SK-N-SH (cell line): ENCODE measurements around the gene HAAO. TPM values are rescaled to one million over a fixed set of nuclear protein-coding genes. Genes with fewer than 3 reads are reported as not detected.

Source experiments
- CTCF ChIA-PET: fragments of 300-600, 350-600 bp; formaldehyde crosslinking; extraction: SDS; loops from one replicate; lab custom pipeline; 2021; lab: Yijun Ruan, JAX
- POLR2A ChIA-PET: fragments of 350-600 bp; sonication (Branson Sonifier 250); formaldehyde crosslinking; extraction: SDS; loops from one replicate; lab custom pipeline; 2020; ENCODE audit warnings: antibody characterized with exemption, inconsistent platforms; lab: Yijun Ruan, JAX
- DNase-seq: peaks from one replicate; pipeline ENCODE4 v3.0.0; 2012
- H2AFZ ChIP-seq: fragments of 200-600 bp; sonication (generic); 2 replicates; pipeline ENCODE4 v1.8.1; 2016; ENCODE audit warnings: antibody characterized with exemption, mild to moderate bottlenecking, low read depth
- H3F3A ChIP-seq: fragments of 200-600 bp; sonication (generic); replicated peaks from 2 replicates; pipeline ENCODE3; 2016; ENCODE audit warnings: antibody characterized with exemption, mild to moderate bottlenecking; ENCODE audit not compliant: insufficient read depth
- H3K27ac ChIP-seq, 2 experiments: fragments of 200-500 bp in 1 of 2; fragments of 200-600 bp in 1 of 2; sonication (Bioruptor generic) in 1 of 2; sonication (generic), shearing (Covaris generic) in 1 of 2; 2 replicates each; pipeline versions ENCODE4 v1.5.1 to v1.6.1; 2014 to 2016; ENCODE audit warnings: low read depth in 2 of 2, inconsistent platforms in 1 of 2, low read length in 1 of 2, mild to moderate bottlenecking in 1 of 2, mixed read lengths in 1 of 2
- H3K27me3 ChIP-seq: fragments of 200-600 bp; sonication (generic), shearing (Covaris generic); 2 replicates; pipeline ENCODE4 v1.6.1; 2016; ENCODE audit warnings: mixed run types; ENCODE audit not compliant: insufficient read depth
- H3K36me3 ChIP-seq, 2 experiments: fragments of 200-500 bp in 1 of 2; fragments of 200-600 bp in 1 of 2; sonication (Bioruptor generic) in 1 of 2; sonication (generic) in 1 of 2; replicated peaks in 1 of 2; 2 replicates each; pipeline versions ENCODE3 to v1.5.1; 2014 to 2016; ENCODE audit warnings: low read length in 1 of 2, mild to moderate bottlenecking in 1 of 2; ENCODE audit not compliant: insufficient read depth in 2 of 2, control insufficient read depth in 1 of 2
- H3K4me1 ChIP-seq, 2 experiments: fragments of 200-500 bp in 1 of 2; fragments of 200-600 bp in 1 of 2; sonication (Bioruptor generic) in 1 of 2; sonication (generic), shearing (Covaris generic) in 1 of 2; 2 replicates each; pipeline versions ENCODE4 v1.5.1 to v1.6.1; 2014 to 2016; ENCODE audit warnings: low read depth in 1 of 2, low read length in 1 of 2, mixed run types in 1 of 2; ENCODE audit not compliant: insufficient read depth in 2 of 2, control insufficient read depth in 1 of 2
- H3K4me2 ChIP-seq: fragments of 200-600 bp; sonication (generic), shearing (Covaris generic); 2 replicates; pipeline ENCODE4 v1.6.1; 2017; ENCODE audit warnings: mixed run types
- H3K4me3 ChIP-seq, 2 experiments: fragments of 200-500 bp in 1 of 2; fragments of 200-600 bp in 1 of 2; sonication (Bioruptor generic) in 1 of 2; sonication (generic), shearing (Covaris generic) in 1 of 2; 2 replicates each; pipeline versions ENCODE4 v1.5.1 to v1.8.1; 2014 to 2016; ENCODE audit warnings: low read depth in 2 of 2, inconsistent platforms in 1 of 2, low read length in 1 of 2, mild to moderate bottlenecking in 1 of 2, mixed read lengths in 1 of 2, moderate library complexity in 1 of 2
- H3K79me2 ChIP-seq: fragments of 200-600 bp; sonication (generic); 2 replicates; pipeline ENCODE4 v1.8.1; 2017; ENCODE audit warnings: mild to moderate bottlenecking; ENCODE audit not compliant: insufficient read depth
- H3K9ac ChIP-seq: fragments of 200-600 bp; sonication (generic); 2 replicates; pipeline ENCODE4 v1.6.1; 2017; ENCODE audit warnings: mixed run types
- H3K9me2 ChIP-seq: fragments of 200-600 bp; sonication (generic); 2 replicates; pipeline ENCODE4 v1.6.1; 2017; ENCODE audit warnings: mixed run types
- H3K9me3 ChIP-seq: fragments of 200-600 bp; sonication (generic); 2 replicates; pipeline ENCODE4 v1.6.1; 2017; ENCODE audit warnings: mixed run types, mild to moderate bottlenecking, moderate library complexity
- H4K20me1 ChIP-seq: fragments of 200-600 bp; sonication (generic); 2 replicates; pipeline ENCODE4 v1.6.1; 2017; ENCODE audit warnings: mild to moderate bottlenecking, mixed run types; ENCODE audit not compliant: insufficient read depth
- CHD2 ChIP-seq: fragments of 150-350 bp; IDR thresholded peaks from 2 replicates; pipeline ENCODE4 v1.6.1; 2018; ENCODE audit warnings: low read length; ENCODE audit not compliant: partially characterized antibody
- CTCF ChIP-seq: fragments of 200-600 bp; sonication (generic); IDR thresholded peaks from 2 replicates; pipeline ENCODE4 v1.6.1; 2017; ENCODE audit warnings: antibody characterized with exemption, mild to moderate bottlenecking, moderate library complexity
- ELF1 ChIP-seq: IDR thresholded peaks from 2 replicates; pipeline ENCODE4 v1.4.0; 2012
- FOXJ3 ChIP-seq: sonication (generic); formaldehyde crosslinking; IDR thresholded peaks from 2 replicates; pipeline ENCODE4 v1.5.1; 2020; ENCODE audit warnings: mild to moderate bottlenecking, missing genetic modification reagents
- JUND ChIP-seq: IDR thresholded peaks from 2 replicates; pipeline ENCODE4 v1.4.0; 2012
- MAX ChIP-seq: IDR thresholded peaks from 2 replicates; pipeline ENCODE4 v1.4.0; 2012; ENCODE audit warnings: low read depth
- NFIC ChIP-seq: IDR thresholded peaks from 2 replicates; pipeline ENCODE4 v1.4.0; 2012; ENCODE audit warnings: borderline replicate concordance
- NRF1 ChIP-seq: IDR thresholded peaks from 2 replicates; pipeline ENCODE4 v1.6.1; 2012; ENCODE audit warnings: low read depth, mild to moderate bottlenecking, low read length
- POLR2AphosphoS5 ChIP-seq: IDR thresholded peaks from 2 replicates; pipeline ENCODE4 v1.6.1; 2012; ENCODE audit warnings: low read depth, low read length
- RCOR1 ChIP-seq: fragments of 150-350 bp; IDR thresholded peaks from 2 replicates; pipeline ENCODE4 v1.6.1; 2017; ENCODE audit warnings: antibody characterized with exemption, low read length
- RXRA ChIP-seq: IDR thresholded peaks from 2 replicates; pipeline ENCODE4 v1.4.0; 2012; ENCODE audit warnings: low read depth, mild to moderate bottlenecking, borderline replicate concordance
- SMC3 ChIP-seq: IDR thresholded peaks from 2 replicates; pipeline ENCODE4 v1.6.1; 2012; ENCODE audit warnings: low read depth, low read length, improper control_type of control experiment
- TAF1 ChIP-seq: IDR thresholded peaks from 2 replicates; pipeline ENCODE4 v1.6.1; 2012; ENCODE audit warnings: low read depth, mild to moderate bottlenecking, low read length, moderate library complexity, borderline replicate concordance
- TCF12 ChIP-seq: IDR thresholded peaks from 2 replicates; pipeline ENCODE4 v1.4.0; 2012
- TEAD4 ChIP-seq: IDR thresholded peaks from 2 replicates; pipeline ENCODE4 v1.4.0; 2012; ENCODE audit warnings: mild to moderate bottlenecking, borderline replicate concordance; ENCODE audit not compliant: insufficient read depth
- USF1 ChIP-seq: IDR thresholded peaks from 2 replicates; pipeline ENCODE4 v1.4.0; 2012; ENCODE audit warnings: low read depth, borderline replicate concordance
- YY1 ChIP-seq: IDR thresholded peaks from 2 replicates; pipeline ENCODE4 v1.4.0; 2012; ENCODE audit warnings: low read depth, mild to moderate bottlenecking
- ZBTB33 ChIP-seq: IDR thresholded peaks from 2 replicates; pipeline ENCODE4 v1.4.0; 2012; ENCODE audit warnings: low read depth, borderline replicate concordance
- WGBS: methylation state at CpG from one replicate; pipeline ENCODE4 v1.1.6; 2017; ENCODE audit warnings: low lambda C conversion rate; 5-methylcytosine and 5-hydroxymethylcytosine counted together
- polyA plus RNA-seq, 3 experiments: library from polyadenylated mRNA; depleted of rRNA; stranded (reverse); fragments of >200 nt; gene quantifications; 2 replicates each; pipeline ENCODE4 v1.2.3, GENCODE V29; 2012

The HAAO gene
- polyA plus RNA-seq, 1 of the 3 experiments (the other 2 are of a cell fraction) = not detected

GRCh38 chr2:42767080-42767898 is 25.1 kb downstream of the HAAO start:
- CTCF ChIA-PET = interaction anchor here (1.2 kb wide), 1 partner anchor 12 kb away, joined by 4 read pairs; no protein-coding TSS in a partner anchor

GRCh38 chr2:42765686-42766085 is 26.7 kb downstream of the HAAO start:
- H3K36me3 ChIP-seq = no peaks in the 10 kb centered on the region
- no peak overlapping the region for H3K4me3 ChIP-seq
- H3K27me3 ChIP-seq = no peaks in the 10 kb centered on the region
- no peaks in the 10 kb centered on the region for H3F3A ChIP-seq
- H3K4me2 ChIP-seq = no peak overlapping the region
- no peaks in the 10 kb centered on the region for H4K20me1 ChIP-seq
- H3K9me2 ChIP-seq = no peaks in the 10 kb centered on the region
- H3K9me3 ChIP-seq = no peaks in the 10 kb centered on the region
- ChIA-PET CTCF (interaction anchor here (1.0 kb wide), 2 partner anchors 25 to 270 kb away, joined by 3 read pairs; no protein-coding TSS in a partner anchor), POLR2A (no interaction called here)
- peaks cover 0 to 7% of the 10 kb centered on the region in 2 experiments; a peak in 1 of 4 replicates for H3K4me1 ChIP-seq
- no peak overlapping the region for H3K27ac ChIP-seq
- H2AFZ ChIP-seq = no peak overlapping the region
- no peak overlapping the region for H3K9ac ChIP-seq
- DNase-seq = no peak
- 95% methylated on average over 9 of the region's 9 CpGs for WGBS
- H3K79me2 ChIP-seq = no peaks in the 10 kb centered on the region
- TF ChIP-seq POLR2AphosphoS5 (no peak), YY1 (no peak), CTCF (no peak), FOXJ3 (no peak), CHD2 (no peak), NFIC (no peak), NRF1 (no peak), ELF1 (no peak), MAX (no peak), TCF12 (no peak), ZBTB33 (no peak), SMC3 (no peak), TEAD4 (no peak), USF1 (no peak), TAF1 (no peak), JUND (no peak), RXRA (no peak)

More at GRCh38 chr2:42767080-42767898, 25.1 kb downstream of the HAAO start:
- TF ChIP-seq ZBTB33 = no peak
- TF ChIP-seq RCOR1 = no peak
- TF ChIP-seq POLR2AphosphoS5 = no peak
- POLR2A ChIA-PET = no interaction called here
- H3K79me2 ChIP-seq = no peaks in the 10 kb centered on the region
- no peak overlapping the region for H2AFZ ChIP-seq
- no peak overlapping the region for H3K4me2 ChIP-seq
- H3K9ac ChIP-seq = no peak overlapping the region
- no peaks in the 10 kb centered on the region for H4K20me1 ChIP-seq
- H3K4me1 ChIP-seq = peaks cover 0 to 16% of the 10 kb centered on the region in 2 experiments; a peak in 1 of 4 replicates
- DNase-seq = peak; percentile 36
- no peaks in the 10 kb centered on the region for H3F3A ChIP-seq
- H3K27ac ChIP-seq = no peak overlapping the region
- no peak overlapping the region for H3K4me3 ChIP-seq
- no peaks in the 10 kb centered on the region for H3K36me3 ChIP-seq
- no peaks in the 10 kb centered on the region for H3K9me2 ChIP-seq
- no peaks in the 10 kb centered on the region for H3K9me3 ChIP-seq
- WGBS = 82% methylated on average over 15 of the region's 16 CpGs
- H3K27me3 ChIP-seq = no peaks in the 10 kb centered on the region
